HCEC 1CT (cell line): ENCODE measurements around the gene CTNND2.

Experiments used
- DNase-seq: peaks from one replicate; pipeline ENCODE4 v3.0.0-alpha.2; 2017

The CTNND2 gene

GRCh38 chr5:11510889-11511288 lies 393.4 kb downstream of the CTNND2 start:
- no peak for DNase-seq

- no peak for DNase-seq
These were observed 394.5 kb downstream of the CTNND2 start for GRCh38 chr5:11509793-11510192.

- no peak for DNase-seq
These were observed 396.9 kb downstream of the CTNND2 start for GRCh38 chr5:11507156-11507910.

GRCh38 chr5:11504886-11505193 lies 399.4 kb downstream of the CTNND2 start:
- DNase-seq, result peak; percentile 2

- no peak for DNase-seq
These were observed 400.0 kb downstream of the CTNND2 start for GRCh38 chr5:11504065-11504885.

GRCh38 chr5:11502783-11503182 lies 401.5 kb downstream of the CTNND2 start:
- DNase-seq, result no peak

GRCh38 chr5:11497651-11498050 lies 406.6 kb downstream of the CTNND2 start:
- DNase-seq, result no peak

GRCh38 chr5:11496137-11496719 lies 408.0 kb downstream of the CTNND2 start:
- DNase-seq, result no peak

GRCh38 chr5:11494340-11494739 lies 409.9 kb downstream of the CTNND2 start:
- DNase-seq, result peak; percentile 20

- DNase-seq, result no peak
These were observed 412.7 kb downstream of the CTNND2 start for GRCh38 chr5:11491404-11492075.

GRCh38 chr5:11483630-11484029 lies 420.6 kb downstream of the CTNND2 start:
- no peak for DNase-seq

GRCh38 chr5:11482011-11482410 lies 422.2 kb downstream of the CTNND2 start:
- peak; percentile 7 for DNase-seq

GRCh38 chr5:11477786-11478185 lies 426.5 kb downstream of the CTNND2 start:
- DNase-seq, result no peak

GRCh38 chr5:11476866-11477265 lies 427.4 kb downstream of the CTNND2 start:
- DNase-seq, result no peak

- peak; percentile 20 for DNase-seq
These were observed 435.8 kb downstream of the CTNND2 start for GRCh38 chr5:11468334-11469039.

- DNase-seq, result no peak
These were observed 436.7 kb downstream of the CTNND2 start for GRCh38 chr5:11467588-11467987.

GRCh38 chr5:11459716-11460115 lies 444.5 kb downstream of the CTNND2 start:
- DNase-seq, result no peak

- DNase-seq, result no peak
These were observed 448.7 kb downstream of the CTNND2 start for GRCh38 chr5:11455505-11455904.

GRCh38 chr5:11452852-11453251 lies 451.4 kb downstream of the CTNND2 start:
- no peak for DNase-seq

GRCh38 chr5:11449966-11450365 lies 454.3 kb downstream of the CTNND2 start:
- no peak for DNase-seq

- no peak for DNase-seq
These were observed 455.0 kb downstream of the CTNND2 start for GRCh38 chr5:11449217-11449616.

- no peak for DNase-seq
These were observed 460.4 kb downstream of the CTNND2 start for GRCh38 chr5:11443831-11444230.

GRCh38 chr5:11432116-11432515 lies 472.1 kb downstream of the CTNND2 start:
- no peak for DNase-seq
